Measurements from ENCODE around the gene ASGR1. TPM values are rescaled to one million over a fixed set of nuclear protein-coding genes. Genes with fewer than 3 reads are reported as not detected.

ASGR1 gene
- total and polyA plus RNA-seq, 2 of the 4 experiments (the other 2 are of a cell fraction) = 1.3 to 3.8 TPM

DNA sequence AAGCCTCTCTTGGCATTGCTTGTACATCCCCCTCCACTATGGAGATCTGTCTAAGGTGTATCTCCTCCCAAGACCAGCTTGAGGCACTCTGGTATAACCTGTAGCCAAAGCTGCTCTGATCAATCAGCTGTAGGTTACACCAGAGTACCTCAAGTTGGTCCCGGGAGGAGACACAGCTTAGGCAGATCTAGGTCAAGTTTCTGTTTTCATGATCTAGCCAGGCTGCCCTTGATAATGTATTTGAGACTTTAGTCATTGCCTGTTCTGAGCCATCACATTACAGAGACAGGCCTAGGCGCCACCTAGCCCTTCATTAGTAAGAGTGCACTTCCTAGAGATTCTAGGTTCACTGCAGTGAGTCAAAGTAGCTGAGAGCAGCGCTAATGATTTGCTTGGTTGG lies 31.4 kb downstream of the ASGR1 start:
- Histone ChIP-seq H3K23ac (ENCODE audit: low read depth, low read length) (no peak overlapping the region), H3K9me3 (ENCODE audit: control insufficient read depth, insufficient read depth, low read length) (no peaks in the 10 kb centered on the region), H2BK20ac (ENCODE audit: low read depth, low read length) (no peak overlapping the region), H3K27ac (ENCODE audit: insufficient read depth, low read length) (no peak overlapping the region), H4K8ac (ENCODE audit: low read depth in 2 of 2, low read length in 2 of 2) (no peak overlapping the region), H3K27me3 (ENCODE audit: control insufficient read depth, insufficient read depth, low read length) (peaks cover 22% of the 10 kb centered on the region), H4K5ac (ENCODE audit: low read depth, low read length) (no peak overlapping the region), H3K14ac (replicated peaks; ENCODE audit: low read depth, low read length) (no peak overlapping the region), H3K4me1 (ENCODE audit: control insufficient read depth, insufficient read depth, low read length) (no peaks in the 10 kb centered on the region), H3K9me1 (ENCODE audit: insufficient read depth, low read length) (no peaks in the 10 kb centered on the region), H3K36me3 (ENCODE audit: control insufficient read depth, insufficient read depth, low read length) (no peaks in the 10 kb centered on the region), H3K79me1 (ENCODE audit: low read depth in 1 of 2, low read length in 2 of 2) (no peaks in the 10 kb centered on the region), H2AK5ac (ENCODE audit: low read depth, low read length) (no peak overlapping the region), H3K56ac (ENCODE audit: extremely low read depth, insufficient read depth, low read length) (no peak overlapping the region), H3K4me2 (ENCODE audit: low read depth, low read length) (no peak overlapping the region), H3K9ac (ENCODE audit: low read depth, low read length) (no peak overlapping the region), H2BK120ac (ENCODE audit: low read depth, low read length) (no peak overlapping the region), H2AK9ac (replicated peaks; ENCODE audit: low read depth, low read length, poor library complexity) (no peak overlapping the region), H2BK15ac (ENCODE audit: low read depth, low read length) (no peak overlapping the region), H2AFZ (replicated peaks; ENCODE audit: low read length, poor library complexity) (no peak overlapping the region), H2BK5ac (ENCODE audit: low read depth, low read length, poor library complexity, severe bottlenecking) (no peak overlapping the region), H3K4me3 (ENCODE audit: insufficient read depth, low read depth, low read length) (no peak overlapping the region), H4K20me1 (ENCODE audit: insufficient read depth, low read length) (no peaks in the 10 kb centered on the region), H3K18ac (ENCODE audit: low read depth, low read length) (no peak overlapping the region), H4K91ac (ENCODE audit: insufficient read depth, low read depth, low read length) (no peak overlapping the region), H3K4ac (ENCODE audit: low read depth, low read length) (no peak overlapping the region)
- intact Hi-C loops (cut with micrococcal nuclease) = no loop called here
- dilution Hi-C loops (cut with HindIII; ENCODE audit: low sequenced_read_pairs, unreplicated experiment) = no loop called here
- no peak for DNase-seq
- ChIA-PET CTCF (no interaction called here), POLR2A (ENCODE audit: unreplicated experiment) (no interaction called here)
- TF ChIP-seq CHD1 (IDR thresholded peaks at IDR 0.05; ENCODE audit: low read depth, low read length) (no peak), CEBPB (IDR thresholded peaks at IDR 0.05; ENCODE audit: low read depth, low read length) (no peak), MAZ (IDR thresholded peaks at IDR 0.05; ENCODE audit: borderline replicate concordance, low read depth, low read length) (no peak)
- no TSS peak for BruUV-seq (replicated peaks)
- no CpG with 5 or more reads among the region's 3 CpGs for WGBS, 2 experiments (ENCODE audit: extremely low coverage in 2 of 2, insufficient read length in 1 of 2)
- in situ Hi-C loops (cut with MboI; ENCODE audit: low sequenced_read_pairs) = loop anchor here (25.0 kb wide), 1 partner anchor 235 kb away; no protein-coding TSS in a partner anchor
- no peak for ATAC-seq (ENCODE audit: low read depth)
